Panc1 (cell line): ENCODE data around the gene SFI1. TPM values are rescaled to one million over a fixed set of nuclear protein-coding genes. Genes with fewer than 3 reads are reported as not detected.

Experiments
- ATAC-seq: fragments of 200-7000 bp; cut with Tn5 transposase; 2 replicates; pipeline ENCODE4 v1.9.1; 2020; ENCODE audit warnings: mild to moderate bottlenecking, moderate library complexity
- Bru-seq: library from RNA; stranded (reverse); fragments of 400-500 nt; gene quantifications from one replicate; lab custom pipeline; 2021; lab: Mats Ljungman, UMichigan
- BruChase-seq, 2 experiments: library from RNA; stranded (reverse); fragments of 400-500 nt; gene quantifications; one replicate each; lab custom pipeline; 2021; lab: Mats Ljungman, UMichigan
- BruUV-seq: library from RNA; stranded (reverse); fragments of 400-500 nt; replicated peaks from 2 replicates; lab custom pipeline; 2021; lab: Mats Ljungman, UMichigan
- CTCF ChIA-PET: fragments of 300-600 bp; sonication (Branson Sonifier 250); formaldehyde crosslinking; loops from one replicate; lab custom pipeline; 2022; ENCODE audit warnings: antibody characterized with exemption; lab: Charles Lee
- POLR2A ChIA-PET: fragments of 300-600 bp; sonication (Branson Sonifier 250); formaldehyde crosslinking; loops from one replicate; lab custom pipeline; 2022; ENCODE audit warnings: antibody characterized with exemption; lab: Charles Lee
- DNase-seq: peaks from one replicate; pipeline ENCODE4 v3.0.0-alpha.2; 2010; ENCODE audit warnings: low read depth, low spot score
- H3K27ac ChIP-seq: 2 replicates; pipeline ENCODE4 v1.5.1; 2011; ENCODE audit warnings: mild to moderate bottlenecking, low read length, inconsistent platforms
- H3K27me3 ChIP-seq: fragments of 200-500 bp; sonication (Bioruptor generic); 2 replicates; pipeline ENCODE4 v1.6.0; 2014; ENCODE audit warnings: low read length, inconsistent platforms; ENCODE audit not compliant: control insufficient read depth, insufficient read depth
- H3K36me3 ChIP-seq: fragments of 200-500 bp; sonication (Bioruptor generic); 2 replicates; pipeline ENCODE4 v1.5.1; 2014; ENCODE audit warnings: inconsistent platforms, mild to moderate bottlenecking, low read length, moderate library complexity; ENCODE audit not compliant: control insufficient read depth, insufficient read depth
- H3K4me1 ChIP-seq: 2 replicates; pipeline ENCODE4 v1.5.1; 2011; ENCODE audit warnings: inconsistent platforms, mild to moderate bottlenecking, low read length, moderate library complexity; ENCODE audit not compliant: control insufficient read depth, insufficient read depth
- H3K4me3 ChIP-seq, 2 experiments: 2 replicates each; pipeline ENCODE4 v1.5.1; 2011 to 2012; ENCODE audit warnings: low read depth in 2 of 2, low read length in 2 of 2, mild to moderate bottlenecking in 2 of 2, inconsistent platforms in 1 of 2, moderate library complexity in 1 of 2
- H3K9me3 ChIP-seq: fragments of 200-500 bp; sonication (Bioruptor generic); 2 replicates; pipeline ENCODE4 v1.5.1; 2014; ENCODE audit warnings: low read depth, mild to moderate bottlenecking, inconsistent platforms, low read length, moderate library complexity; ENCODE audit not compliant: control insufficient read depth, insufficient read depth
- CTCF ChIP-seq: fragments of 450-650 bp; IDR thresholded peaks from 2 replicates; pipeline ENCODE4 v1.5.1; 2017; ENCODE audit warnings: mild to moderate bottlenecking
- POLR2AphosphoS5 ChIP-seq: IDR thresholded peaks from 2 replicates; pipeline ENCODE4 v1.6.1; 2012; ENCODE audit warnings: mild to moderate bottlenecking, low read depth, low read length, moderate library complexity
- REST ChIP-seq, 2 experiments: IDR thresholded peaks; 2 replicates each; pipeline ENCODE4 v1.6.1; 2011 to 2012; ENCODE audit warnings: low read depth in 2 of 2, control low read depth in 1 of 2, low read length in 1 of 2, mild to moderate bottlenecking in 1 of 2, moderate library complexity in 1 of 2; ENCODE audit not compliant: insufficient read depth in 1 of 2
- SIN3A ChIP-seq: IDR thresholded peaks from 2 replicates; pipeline ENCODE4 v1.6.1; 2012; ENCODE audit warnings: low read depth, mild to moderate bottlenecking, low read length, moderate library complexity, borderline replicate concordance; ENCODE audit not compliant: insufficient read depth
- TCF7L2 ChIP-seq: IDR thresholded peaks from 2 replicates; pipeline ENCODE4 v1.6.1; 2011; ENCODE audit warnings: mild to moderate bottlenecking, low read depth, low read length, inconsistent platforms
- in situ Hi-C: cut with HindIII; loops from 2 replicates; pipeline ENCODE4 v1.10.0; 2016; ENCODE audit warnings: low sequenced_read_pairs, low pct_unique_long_range_greater_than_20kb
- intact Hi-C: fragments of 100-400 bp; cut with micrococcal nuclease; formaldehyde crosslinking; loops from one replicate; pipeline ENCODE4 v1.10.0; 2022; ENCODE audit not compliant: unreplicated experiment
- long read RNA-seq: library from polyadenylated mRNA; unstranded; transcript quantifications from one replicate; pipeline ENCODE4 v2.0.0, GENCODE V29; 2021; ENCODE audit not compliant: unreplicated experiment
- polyA plus RNA-seq: library from polyadenylated mRNA; unstranded; fragments of >200 nt; gene quantifications from one replicate; pipeline ENCODE4 v1.2.1, GENCODE V29; 2012; ENCODE audit warnings: missing spikeins; ENCODE audit not compliant: insufficient read length
- total RNA-seq: library from RNA; stranded (reverse); gene quantifications from one replicate; pipeline ENCODE4 v1.2.1, GENCODE V29; 2021; ENCODE audit not compliant: unreplicated experiment

Gene SFI1
- 29.9 TPM for total RNA-seq
- 19.2 TPM for polyA plus RNA-seq
- percentile 61 among the genes with signal in this experiment for Bru-seq, nascent RNA
- BruChase-seq, experiment 1, labeled RNA remaining after a 2-hour chase, result percentile 65 among the genes with signal in this experiment
- BruChase-seq, experiment 2, labeled RNA remaining after a 6-hour chase, result percentile 65 among the genes with signal in this experiment
- long read RNA-seq, full-length matches to known transcripts, result 3 of 41 reads
- long read RNA-seq, partial matches to known transcripts, result 9 of 41 reads
- long read RNA-seq, other reads (novel, unspliced or antisense), result 29 of 41 reads

- BruUV-seq, result no TSS peak
- no peaks in the 10 kb centered on the region; the same call in none of the 2 replicates for H3K36me3 ChIP-seq
- H3K27ac ChIP-seq, result peak within 1 kb of the TSS; percentile 84
- TF ChIP-seq CTCF (no peak; the same call in 1 of the 2 replicates), TCF7L2 (no peak), REST (IDR thresholded peaks at IDR 0.05; ENCODE audit: insufficient read depth in 1 of 2, low read depth in 2 of 2, low read length in 1 of 2) (no peak), SIN3A (peak; percentile 87; the same call in 1 of the 2 replicates), POLR2AphosphoS5 (peak; percentile 60; the same call in 1 of the 2 replicates)
- ChIA-PET CTCF (no interaction called here), POLR2A (no interaction called here)
- no peaks in the 10 kb centered on the region for H3K27me3 ChIP-seq
- ATAC-seq (peak; percentile 98), DNase-seq (peak; percentile 35)
- intact Hi-C loops (no loop called here), in situ Hi-C loops (no loop called here)
- H3K9me3 ChIP-seq, result no peaks in the 10 kb centered on the region
- H3K4me1 ChIP-seq, result peaks cover 1% of the 10 kb centered on the region; the same call in 1 of the 2 replicates
- H3K4me3 ChIP-seq, result peak within 1 kb of the TSS; percentile 77 to 89
Measured at GRCh38 chr22:31496007-31496734, at the start of gene SFI1. SFI1 (plus strand) TSS chr22:31496536; CDS start chr22:31508285, 11,749 bp downstream.

GRCh38 chr22:31446767-31447166, 49.6 kb upstream of the SFI1 start:
- CTCF ChIA-PET, result no interaction called here
- DNase-seq (no peak), ATAC-seq (no peak)
- in situ Hi-C loops (no loop called here), intact Hi-C loops (no loop called here)
- POLR2A ChIA-PET, result no interaction called here
- Histone ChIP-seq H3K4me1 (no peaks in the 10 kb centered on the region), H3K4me3 (no peak overlapping the region), H3K27me3 (no peaks in the 10 kb centered on the region), H3K36me3 (peaks cover 13% of the 10 kb centered on the region), H3K9me3 (no peaks in the 10 kb centered on the region), H3K27ac (no peak overlapping the region)
- no TSS peak for BruUV-seq
- no peak for TF ChIP-seq TCF7L2
- no peak for TF ChIP-seq CTCF
- no peak for TF ChIP-seq POLR2AphosphoS5
- no peak for TF ChIP-seq SIN3A
